ENCODE results near the gene CHRNA1. TPM values are rescaled to one million over a fixed set of nuclear protein-coding genes. Genes with fewer than 3 reads are reported as not detected.

CHRNA1 gene
- total and polyA plus RNA-seq, 10 of the 15 experiments (the other 5 are each of a cell fraction or from before 2014, with no cell fraction given), result 0.05 to 0.14 TPM; not detected in 8

DNA sequence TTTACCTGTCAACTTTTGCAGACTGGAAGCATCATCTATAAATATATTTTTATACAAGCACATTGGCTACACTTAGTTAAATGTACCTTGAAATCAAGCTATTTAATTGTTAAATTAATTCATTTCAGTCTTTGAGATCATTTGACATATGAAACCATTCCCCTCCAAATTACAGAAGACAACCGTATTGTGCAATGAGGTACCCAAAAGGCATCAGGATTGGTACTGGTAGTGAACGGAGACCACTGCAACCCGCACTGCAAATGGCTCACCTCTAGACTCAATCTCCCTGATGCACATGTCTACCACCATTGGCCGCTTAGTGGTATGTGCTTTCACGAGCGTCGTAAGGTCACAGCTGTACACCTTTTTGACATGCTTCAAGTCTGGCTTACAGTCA is 47.8 kb upstream of the CHRNA1 start (continued):
- TF ChIP-seq TAF1 (IDR thresholded peaks at IDR 0.05; ENCODE audit: borderline replicate concordance, low read depth, low read length) (no peak), SMARCA5 (IDR thresholded peaks at IDR 0.05) (no peak)

DNA sequence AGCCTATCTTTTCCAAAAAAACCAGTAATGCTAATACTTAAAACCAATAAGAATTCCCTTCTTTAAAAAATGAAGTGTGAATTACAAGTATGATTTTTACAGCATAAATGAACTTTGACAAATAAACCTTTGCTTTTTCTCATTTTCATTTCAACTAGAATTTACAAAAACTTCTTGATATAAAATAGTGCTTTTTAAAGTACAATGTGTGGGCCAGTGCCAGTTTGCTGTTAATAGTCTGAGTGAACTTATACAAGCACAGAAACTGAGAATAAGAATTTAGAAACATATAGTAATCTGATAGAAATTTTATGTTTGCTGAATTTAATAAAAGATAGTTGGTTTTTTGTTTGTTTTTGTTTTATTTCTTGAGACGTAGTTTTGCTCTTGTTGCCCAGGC is 43.7 kb upstream of the CHRNA1 start:
- in situ Hi-C loops (cut with MboI), result no loop called here
- H4K20me1 ChIP-seq (ENCODE audit: control insufficient read depth, insufficient read depth), result no peaks in the 10 kb centered on the region
- no peak overlapping the region for H2AFZ ChIP-seq (ENCODE audit: control insufficient read depth, low read depth, low read length)
- ChIA-PET SMC1A (ENCODE audit: uncharacterized antibody, unreplicated experiment) (no interaction called here), CTCF (no interaction called here), RAD21 (ENCODE audit: unreplicated experiment) (no interaction called here), POLR2A (no interaction called here)
- no TSS peak for BruUV-seq (replicated peaks)
- ATAC-seq (no peak), DNase-seq (ENCODE audit: low read depth, low spot score) (no peak), FAIRE-seq (no peak)
- no peak overlapping the region for H3K27ac ChIP-seq (ENCODE audit: control insufficient read depth, insufficient read depth)
- no peak overlapping the region for H3K4me3 ChIP-seq
- 56% methylated on average over 1 of the region's 1 CpG for WGBS (ENCODE audit: insufficient coverage, insufficient replicate concordance, low lambda C conversion rate, missing lambda C conversion rate)
- no peaks in the 10 kb centered on the region for H3K9me3 ChIP-seq (replicated peaks; ENCODE audit: control insufficient read depth, insufficient read depth, low read length)
- no peaks in the 10 kb centered on the region for H3K36me3 ChIP-seq (ENCODE audit: control insufficient read depth in 2 of 2, insufficient read depth in 2 of 2, low read length in 1 of 2)
- no peak overlapping the region for H3K4me2 ChIP-seq (ENCODE audit: control insufficient read depth, insufficient read depth)
- no peak overlapping the region for H3K9ac ChIP-seq (ENCODE audit: control insufficient read depth, insufficient read depth, low read length)
- H3K4me1 ChIP-seq (ENCODE audit: control insufficient read depth, insufficient read depth, low read length), result no peaks in the 10 kb centered on the region
- H3K27me3 ChIP-seq (replicated peaks in 1 of 2; ENCODE audit: control insufficient read depth in 2 of 2, insufficient read depth in 2 of 2, low read length in 1 of 2), result peaks cover 0 to 4% of the 10 kb centered on the region in 2 experiments; a peak in 1 of 4 replicates
- no peak for TF ChIP-seq SMAD1 (IDR thresholded peaks at IDR 0.05; ENCODE audit: low read depth, partially characterized antibody)
- TF ChIP-seq BMI1 (IDR thresholded peaks at IDR 0.05; ENCODE audit: borderline replicate concordance), result no peak
- TF ChIP-seq ATF7 (IDR thresholded peaks at IDR 0.05; ENCODE audit: low read depth), result no peak
- TF ChIP-seq, protein P1, sequence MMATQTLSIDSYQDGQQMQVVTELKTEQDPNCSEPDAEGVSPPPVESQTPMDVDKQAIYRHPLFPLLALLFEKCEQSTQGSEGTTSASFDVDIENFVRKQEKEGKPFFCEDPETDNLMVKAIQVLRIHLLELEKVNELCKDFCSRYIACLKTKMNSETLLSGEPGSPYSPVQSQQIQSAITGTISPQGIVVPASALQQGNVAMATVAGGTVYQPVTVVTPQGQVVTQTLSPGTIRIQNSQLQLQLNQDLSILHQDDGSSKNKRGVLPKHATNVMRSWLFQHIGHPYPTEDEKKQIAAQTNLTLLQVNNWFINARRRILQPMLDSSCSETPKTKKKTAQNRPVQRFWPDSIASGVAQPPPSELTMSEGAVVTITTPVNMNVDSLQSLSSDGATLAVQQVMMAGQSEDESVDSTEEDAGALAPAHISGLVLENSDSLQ (IDR thresholded peaks at IDR 0.05), result no peak
- no peak for TF ChIP-seq MYC (IDR thresholded peaks at IDR 0.05; ENCODE audit: insufficient read depth, insufficient read length, insufficient replicate concordance, low read length, severe bottlenecking)
- TF ChIP-seq JUNB (IDR thresholded peaks at IDR 0.05), result no peak
- no peak for TF ChIP-seq FOXM1 (IDR thresholded peaks at IDR 0.05; ENCODE audit: low read depth, low read length)
- TF ChIP-seq, protein P2, sequence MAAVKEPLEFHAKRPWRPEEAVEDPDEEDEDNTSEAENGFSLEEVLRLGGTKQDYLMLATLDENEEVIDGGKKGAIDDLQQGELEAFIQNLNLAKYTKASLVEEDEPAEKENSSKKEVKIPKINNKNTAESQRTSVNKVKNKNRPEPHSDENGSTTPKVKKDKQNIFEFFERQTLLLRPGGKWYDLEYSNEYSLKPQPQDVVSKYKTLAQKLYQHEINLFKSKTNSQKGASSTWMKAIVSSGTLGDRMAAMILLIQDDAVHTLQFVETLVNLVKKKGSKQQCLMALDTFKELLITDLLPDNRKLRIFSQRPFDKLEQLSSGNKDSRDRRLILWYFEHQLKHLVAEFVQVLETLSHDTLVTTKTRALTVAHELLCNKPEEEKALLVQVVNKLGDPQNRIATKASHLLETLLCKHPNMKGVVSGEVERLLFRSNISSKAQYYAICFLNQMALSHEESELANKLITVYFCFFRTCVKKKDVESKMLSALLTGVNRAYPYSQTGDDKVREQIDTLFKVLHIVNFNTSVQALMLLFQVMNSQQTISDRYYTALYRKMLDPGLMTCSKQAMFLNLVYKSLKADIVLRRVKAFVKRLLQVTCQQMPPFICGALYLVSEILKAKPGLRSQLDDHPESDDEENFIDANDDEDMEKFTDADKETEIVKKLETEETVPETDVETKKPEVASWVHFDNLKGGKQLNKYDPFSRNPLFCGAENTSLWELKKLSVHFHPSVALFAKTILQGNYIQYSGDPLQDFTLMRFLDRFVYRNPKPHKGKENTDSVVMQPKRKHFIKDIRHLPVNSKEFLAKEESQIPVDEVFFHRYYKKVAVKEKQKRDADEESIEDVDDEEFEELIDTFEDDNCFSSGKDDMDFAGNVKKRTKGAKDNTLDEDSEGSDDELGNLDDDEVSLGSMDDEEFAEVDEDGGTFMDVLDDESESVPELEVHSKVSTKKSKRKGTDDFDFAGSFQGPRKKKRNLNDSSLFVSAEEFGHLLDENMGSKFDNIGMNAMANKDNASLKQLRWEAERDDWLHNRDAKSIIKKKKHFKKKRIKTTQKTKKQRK (IDR thresholded peaks at IDR 0.05; ENCODE audit: low read depth, low read length), result no peak
- TF ChIP-seq NR2C1 (IDR thresholded peaks at IDR 0.05), result no peak
- TF ChIP-seq HDAC2 (IDR thresholded peaks at IDR 0.05), result no peak
- no peak for TF ChIP-seq IRF4 (IDR thresholded peaks at IDR 0.05; ENCODE audit: low read depth, low read length)
- TF ChIP-seq, protein P3, sequence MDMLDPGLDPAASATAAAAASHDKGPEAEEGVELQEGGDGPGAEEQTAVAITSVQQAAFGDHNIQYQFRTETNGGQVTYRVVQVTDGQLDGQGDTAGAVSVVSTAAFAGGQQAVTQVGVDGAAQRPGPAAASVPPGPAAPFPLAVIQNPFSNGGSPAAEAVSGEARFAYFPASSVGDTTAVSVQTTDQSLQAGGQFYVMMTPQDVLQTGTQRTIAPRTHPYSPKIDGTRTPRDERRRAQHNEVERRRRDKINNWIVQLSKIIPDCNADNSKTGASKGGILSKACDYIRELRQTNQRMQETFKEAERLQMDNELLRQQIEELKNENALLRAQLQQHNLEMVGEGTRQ (IDR thresholded peaks at IDR 0.05; ENCODE audit: borderline replicate concordance, low read depth, low read length), result no peak
- no peak for TF ChIP-seq HCFC1 (IDR thresholded peaks at IDR 0.05; ENCODE audit: low read length)
- no peak for TF ChIP-seq SUPT20H (IDR thresholded peaks at IDR 0.05; ENCODE audit: borderline replicate concordance, control insufficient read depth, low read depth, low read length)
- no peak for TF ChIP-seq POLR2AphosphoS2 (IDR thresholded peaks at IDR 0.05; ENCODE audit: low read depth, low read length)
- TF ChIP-seq FOS (IDR thresholded peaks at IDR 0.05; ENCODE audit: borderline replicate concordance, extremely low read depth, insufficient read length), result no peak
- intact Hi-C loops (cut with micrococcal nuclease; ENCODE audit: unreplicated experiment), result no loop called here
- H3K79me2 ChIP-seq (ENCODE audit: control insufficient read depth, insufficient read depth, low read length), result no peaks in the 10 kb centered on the region
